Osteocyte (in vitro differentiated cells): Measurements from ENCODE around the gene BAIAP2. TPM values are rescaled to one million over a fixed set of nuclear protein-coding genes. Genes with fewer than 3 reads are reported as not detected.

Experiments used
- DNase-seq: peaks from one replicate; pipeline ENCODE4 v3.0.0; 2021; ENCODE audit warnings: mixed read lengths; ENCODE audit not compliant: unreplicated experiment; ENCODE audit errors: extremely low spot score
- H3K27ac Mint-ChIP-seq: one replicate; pipeline ENCODE4 v1.8.0; 2021; ENCODE audit warnings: mild to moderate bottlenecking, mixed read lengths; ENCODE audit not compliant: unreplicated experiment
- H3K27me3 Mint-ChIP-seq: one replicate; pipeline ENCODE4 v1.8.0; 2021; ENCODE audit warnings: mixed read lengths; ENCODE audit not compliant: unreplicated experiment
- H3K36me3 Mint-ChIP-seq: one replicate; pipeline ENCODE4 v1.8.0; 2021; ENCODE audit warnings: mixed read lengths; ENCODE audit not compliant: unreplicated experiment
- H3K4me1 Mint-ChIP-seq: one replicate; pipeline ENCODE4 v1.8.0; 2021; ENCODE audit warnings: mixed read lengths; ENCODE audit not compliant: unreplicated experiment
- H3K4me3 Mint-ChIP-seq: one replicate; pipeline ENCODE4 v1.8.0; 2021; ENCODE audit warnings: mild to moderate bottlenecking, moderate library complexity, mixed read lengths; ENCODE audit not compliant: unreplicated experiment
- H3K9me3 Mint-ChIP-seq: one replicate; pipeline ENCODE4 v1.8.0; 2021; ENCODE audit warnings: mixed read lengths; ENCODE audit not compliant: unreplicated experiment
- CTCF ChIP-seq: fragments of 200-600 bp; sonication (generic); IDR thresholded peaks from 2 replicates; pipeline ENCODE4 v1.5.0; 2021; ENCODE audit warnings: antibody characterized with exemption, mild to moderate bottlenecking, moderate library complexity
- total RNA-seq: library from RNA; stranded (reverse); gene quantifications from 2 replicates; pipeline ENCODE4 v1.2.1, GENCODE V29; 2021

BAIAP2 gene
- total RNA-seq, 1 donor from 2014 or later = 29.0 TPM

DNA sequence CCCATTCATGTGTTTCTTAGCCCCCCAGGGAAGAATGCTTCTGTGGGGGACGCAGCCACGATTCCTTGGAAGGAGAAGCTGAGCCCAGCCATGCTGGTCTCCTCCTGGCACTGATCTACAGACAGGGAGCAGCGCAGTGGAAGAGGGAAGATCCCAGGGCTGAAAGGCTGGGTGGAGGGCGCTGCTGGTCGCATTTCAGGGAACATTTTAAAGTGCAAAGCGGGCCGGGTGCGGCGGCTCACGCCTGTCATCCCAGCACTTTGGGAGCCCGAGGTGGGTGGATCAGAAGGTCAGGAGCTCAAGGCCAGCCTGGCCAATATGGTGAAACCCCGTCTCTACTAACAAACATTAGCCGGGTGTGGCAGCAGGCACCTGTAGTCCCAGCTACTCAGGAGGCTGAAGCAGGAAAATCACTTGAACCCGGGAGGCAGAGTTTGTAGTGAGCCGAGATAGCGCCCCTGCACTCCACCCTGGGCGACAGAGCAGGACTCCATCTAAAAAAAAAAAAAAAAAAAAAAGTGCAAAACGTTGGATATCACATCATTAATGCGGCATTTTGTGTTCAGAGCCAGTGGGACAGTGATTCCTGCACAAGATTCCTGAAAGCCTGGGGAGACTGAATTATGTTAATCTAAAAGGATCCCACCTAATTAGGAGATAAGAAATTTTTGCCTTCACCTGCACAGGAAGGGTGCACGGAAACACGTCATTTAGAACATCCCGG is 43.9 kb upstream of the BAIAP2 start:
- no peak for DNase-seq
- Mint-ChIP-seq H3K9me3 (no peaks in the 10 kb centered on the region), H3K4me3 (peak overlapping the region; percentile 70), H3K27ac (peak overlapping the region; percentile 38), H3K27me3 (no peaks in the 10 kb centered on the region), H3K4me1 (peaks cover 33% of the 10 kb centered on the region), H3K36me3 (peaks cover 6% of the 10 kb centered on the region)
- TF ChIP-seq CTCF = no peak

DNA sequence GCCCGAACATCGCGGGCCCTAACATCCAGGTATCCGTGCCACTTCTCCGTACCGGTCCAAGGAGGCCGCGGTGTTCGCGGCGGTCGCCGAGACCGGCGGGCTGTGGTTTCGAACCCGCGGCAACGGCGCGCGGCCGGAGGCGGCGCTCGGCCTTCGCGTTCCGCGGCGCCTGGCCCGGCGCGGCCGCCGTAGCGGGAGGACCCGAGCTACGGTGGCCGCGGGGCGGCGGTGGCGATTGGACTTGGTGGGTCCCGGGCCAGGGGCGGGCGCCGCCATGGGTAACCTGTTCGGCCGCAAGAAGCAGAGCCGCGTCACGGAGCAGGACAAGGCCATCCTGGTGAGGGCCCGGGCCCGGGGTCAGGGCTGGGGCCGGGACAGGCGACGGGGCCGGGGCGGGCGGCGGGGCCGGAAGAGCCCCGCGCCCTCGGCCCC is 43.3 kb upstream of the BAIAP2 start, which contains the start of gene CHMP6:
CHMP6 (plus strand) TSS at position 197 of the 432 bp plus-strand sequence; CDS start at position 275, 78 bp downstream.
- no peaks in the 10 kb centered on the region for H3K9me3 Mint-ChIP-seq
- peaks cover 33% of the 10 kb centered on the region for H3K4me1 Mint-ChIP-seq
- no peaks in the 10 kb centered on the region for H3K27me3 Mint-ChIP-seq
- peak within 1 kb of the TSS; percentile 38 for H3K27ac Mint-ChIP-seq
- peak within 1 kb of the TSS; percentile 70 for H3K4me3 Mint-ChIP-seq
- H3K36me3 Mint-ChIP-seq = peaks cover 6% of the 10 kb centered on the region
- peak; percentile 42 for TF ChIP-seq CTCF
- peak; percentile 91 for DNase-seq

DNA sequence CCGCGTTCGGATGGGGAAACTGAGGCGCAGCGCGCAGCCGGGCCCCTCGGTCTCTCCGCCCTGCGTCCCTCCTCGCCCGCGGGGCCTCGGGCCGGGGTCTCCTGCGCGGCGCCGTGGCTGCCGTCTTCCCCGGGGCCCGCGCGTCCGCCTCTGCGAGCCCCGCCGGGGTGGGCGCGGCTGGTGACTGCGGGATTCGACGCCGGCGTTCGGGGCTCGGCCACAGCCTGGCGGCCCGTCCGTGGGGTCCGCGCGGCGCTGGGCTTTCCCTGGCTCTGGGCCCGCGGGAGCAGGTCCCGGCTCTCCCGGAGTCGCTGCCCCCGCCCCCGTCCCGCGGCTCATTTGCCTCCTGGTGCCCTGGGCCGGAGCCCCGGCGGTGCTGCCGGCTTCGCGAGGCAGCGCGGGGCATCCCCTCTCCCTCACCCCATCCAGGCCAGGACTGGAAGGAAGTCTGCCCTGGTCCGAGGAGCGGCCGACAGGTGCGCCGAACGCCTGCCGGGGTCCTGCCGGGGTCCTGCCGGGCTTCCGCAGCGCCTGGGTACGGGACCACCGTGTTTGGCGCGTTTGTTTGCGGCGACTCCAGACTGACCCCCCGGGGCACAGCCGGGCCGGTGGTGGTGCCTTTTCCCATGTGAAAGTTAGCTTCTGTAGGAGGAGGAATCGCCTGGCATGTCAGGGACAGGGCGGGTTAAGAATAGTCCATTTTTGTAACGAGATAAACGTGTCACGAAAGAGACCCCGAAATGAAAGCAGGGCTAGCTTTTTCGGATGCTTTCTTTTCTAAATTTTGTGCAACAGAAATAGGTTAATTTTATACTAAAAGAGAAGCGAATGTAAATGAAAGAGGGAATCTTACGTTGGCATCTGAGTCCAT is 42.6 kb upstream of the BAIAP2 start:
- H3K27me3 Mint-ChIP-seq = no peaks in the 10 kb centered on the region
- no peaks in the 10 kb centered on the region for H3K9me3 Mint-ChIP-seq
- H3K4me3 Mint-ChIP-seq = peak overlapping the region; percentile 69
- peak; percentile 84 for DNase-seq
- no peak for TF ChIP-seq CTCF
- peak overlapping the region; percentile 18 for H3K27ac Mint-ChIP-seq
- H3K4me1 Mint-ChIP-seq = peaks cover 30% of the 10 kb centered on the region
- H3K36me3 Mint-ChIP-seq = peaks cover 6% of the 10 kb centered on the region

DNA sequence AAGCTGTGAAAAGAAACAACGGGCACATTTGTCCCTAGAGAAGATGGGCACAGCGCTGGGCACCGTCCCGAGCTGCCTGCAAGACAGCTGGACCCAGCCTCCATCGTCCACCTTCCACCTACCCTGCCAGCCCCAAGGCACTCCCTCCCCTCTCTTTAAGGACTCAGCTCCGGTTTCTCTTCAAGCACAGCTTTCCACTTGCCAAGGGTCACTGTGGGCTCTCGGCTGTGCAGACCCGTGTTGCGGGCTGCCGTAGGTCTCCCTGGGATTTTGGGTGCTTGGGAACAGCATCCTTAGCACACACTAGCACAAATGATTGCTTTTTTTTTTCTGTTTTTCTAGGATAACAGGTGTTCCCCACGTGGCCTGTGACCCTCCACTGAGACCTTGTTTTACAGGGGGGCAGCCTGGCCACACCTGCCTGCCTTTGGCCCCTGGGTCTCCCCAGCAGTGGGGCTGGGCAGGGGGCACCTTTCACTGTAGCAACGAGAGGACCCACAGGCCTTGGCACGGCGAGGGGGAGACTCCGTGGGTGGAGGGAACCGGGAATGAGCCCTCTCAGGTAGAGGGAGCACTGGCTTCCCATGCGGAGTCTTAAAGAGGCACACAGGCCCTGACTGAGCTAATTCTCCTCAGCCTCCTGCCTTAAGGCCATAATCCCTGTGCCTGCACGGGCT is 41.9 kb upstream of the BAIAP2 start:
- H3K9me3 Mint-ChIP-seq = no peaks in the 10 kb centered on the region
- peak overlapping the region; percentile 69 for H3K4me3 Mint-ChIP-seq
- H3K27ac Mint-ChIP-seq = peak overlapping the region; percentile 18
- H3K4me1 Mint-ChIP-seq = peaks cover 23% of the 10 kb centered on the region
- no peaks in the 10 kb centered on the region for H3K27me3 Mint-ChIP-seq
- DNase-seq = no peak
- TF ChIP-seq CTCF = no peak
- H3K36me3 Mint-ChIP-seq = peaks cover 6% of the 10 kb centered on the region
